Measurements from ENCODE around the gene PTPN13.

DNA sequence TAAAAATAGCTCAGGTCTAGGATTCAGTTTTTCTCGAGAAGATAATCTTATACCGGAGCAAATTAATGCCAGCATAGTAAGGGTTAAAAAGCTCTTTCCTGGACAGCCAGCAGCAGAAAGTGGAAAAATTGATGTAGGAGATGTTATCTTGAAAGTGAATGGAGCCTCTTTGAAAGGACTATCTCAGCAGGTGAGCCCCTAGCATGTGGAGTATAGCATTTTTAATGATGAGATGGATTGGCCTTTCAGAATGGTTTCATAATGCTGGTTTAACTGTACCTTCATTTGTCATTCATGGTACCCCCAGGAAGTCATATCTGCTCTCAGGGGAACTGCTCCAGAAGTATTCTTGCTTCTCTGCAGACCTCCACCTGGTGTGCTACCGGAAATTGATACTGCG, 175.7 kb downstream of the PTPN13 start:
- TF ChIP-seq POLR2A (IDR thresholded peaks at IDR 0.05) (no peak), POLR2AphosphoS5 (IDR thresholded peaks at IDR 0.05) (no peak), EP300 (IDR thresholded peaks at IDR 0.05) (no peak)
- TF ChIP-seq, protein P1, sequence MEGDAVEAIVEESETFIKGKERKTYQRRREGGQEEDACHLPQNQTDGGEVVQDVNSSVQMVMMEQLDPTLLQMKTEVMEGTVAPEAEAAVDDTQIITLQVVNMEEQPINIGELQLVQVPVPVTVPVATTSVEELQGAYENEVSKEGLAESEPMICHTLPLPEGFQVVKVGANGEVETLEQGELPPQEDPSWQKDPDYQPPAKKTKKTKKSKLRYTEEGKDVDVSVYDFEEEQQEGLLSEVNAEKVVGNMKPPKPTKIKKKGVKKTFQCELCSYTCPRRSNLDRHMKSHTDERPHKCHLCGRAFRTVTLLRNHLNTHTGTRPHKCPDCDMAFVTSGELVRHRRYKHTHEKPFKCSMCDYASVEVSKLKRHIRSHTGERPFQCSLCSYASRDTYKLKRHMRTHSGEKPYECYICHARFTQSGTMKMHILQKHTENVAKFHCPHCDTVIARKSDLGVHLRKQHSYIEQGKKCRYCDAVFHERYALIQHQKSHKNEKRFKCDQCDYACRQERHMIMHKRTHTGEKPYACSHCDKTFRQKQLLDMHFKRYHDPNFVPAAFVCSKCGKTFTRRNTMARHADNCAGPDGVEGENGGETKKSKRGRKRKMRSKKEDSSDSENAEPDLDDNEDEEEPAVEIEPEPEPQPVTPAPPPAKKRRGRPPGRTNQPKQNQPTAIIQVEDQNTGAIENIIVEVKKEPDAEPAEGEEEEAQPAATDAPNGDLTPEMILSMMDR (IDR thresholded peaks at IDR 0.05) = no peak
